ENCODE results near the gene TIMP2.

- TF ChIP-seq RAD21 (conservative IDR thresholded peaks at IDR 0.05 in 1 of 2, IDR thresholded peaks at IDR 0.05 in 1 of 2) (no peak), CEBPB (IDR thresholded peaks at IDR 0.05) (no peak), POLR2A (IDR thresholded peaks at IDR 0.05; ENCODE audit: low read length) (no peak), CTCF (IDR thresholded peaks at IDR 0.05) (no peak), RCOR1 (IDR thresholded peaks at IDR 0.05; ENCODE audit: low read depth, low read length) (no peak)
These were observed 36.4 kb upstream of the TIMP2 start for GRCh38 chr17:78961571-78961970.
